ENCODE data around the gene DUSP7. TPM values are rescaled to one million over a fixed set of nuclear protein-coding genes. Genes with fewer than 3 reads are reported as not detected.

Gene DUSP7
- total RNA-seq, 1 donor from 2014 or later: 24.9 TPM

- no peaks in the 10 kb centered on the region for H3K36me3 Mint-ChIP-seq (ENCODE audit: low read depth, unreplicated experiment)
- Histone ChIP-seq H3K9me3 (ENCODE audit: insufficient read depth, low read depth, low read length) (no peaks in the 10 kb centered on the region), H3K79me2 (ENCODE audit: insufficient read depth, low read length) (no peaks in the 10 kb centered on the region), H3K27ac (ENCODE audit: low read depth, low read length) (peak overlapping the region; percentile 96), H3K36me3 (ENCODE audit: insufficient read depth, low read length) (no peaks in the 10 kb centered on the region), H2AFZ (ENCODE audit: low read depth, low read length) (peak overlapping the region; percentile 43), H3K4me1 (ENCODE audit: insufficient read depth, low read length) (peaks cover 61% of the 10 kb centered on the region), H3K4me3 (ENCODE audit: insufficient read depth, low read depth, low read length) (no peak overlapping the region), H4K20me1 (ENCODE audit: insufficient read depth, low read length) (no peaks in the 10 kb centered on the region), H3K27me3 (ENCODE audit: insufficient read depth, low read length) (no peaks in the 10 kb centered on the region), H3K4me2 (ENCODE audit: low read length) (peak overlapping the region; percentile 72), H3K9ac (ENCODE audit: low read length) (peak overlapping the region; percentile 83)
- DNase-seq (ENCODE audit: low read depth): peak; percentile 94
- peaks cover 52% of the 10 kb centered on the region for H3K4me1 Mint-ChIP-seq (ENCODE audit: low read depth, unreplicated experiment)
- TF ChIP-seq CTCF (IDR thresholded peaks at IDR 0.05; ENCODE audit: insufficient read depth, low read depth, low read length): no peak
- TF ChIP-seq EZH2 (IDR thresholded peaks at IDR 0.05; ENCODE audit: insufficient read depth, low read length): no peak
- FAIRE-seq: peak; percentile 92
- peak overlapping the region; percentile 62 for H3K4me3 Mint-ChIP-seq (ENCODE audit: unreplicated experiment)
- peak overlapping the region; percentile 96 for H3K27ac Mint-ChIP-seq (ENCODE audit: unreplicated experiment)
- no peaks in the 10 kb centered on the region for H3K27me3 Mint-ChIP-seq (ENCODE audit: low read depth, unreplicated experiment)
- no peaks in the 10 kb centered on the region for H3K9me3 Mint-ChIP-seq (ENCODE audit: unreplicated experiment)
These were observed 34.0 kb upstream of the DUSP7 start for GRCh38 chr3:52090131-52090932.

- peaks cover 52% of the 10 kb centered on the region for H3K4me1 Mint-ChIP-seq (ENCODE audit: low read depth, unreplicated experiment)
- Histone ChIP-seq H3K79me2 (ENCODE audit: insufficient read depth, low read length) (no peaks in the 10 kb centered on the region), H3K27ac (ENCODE audit: low read depth, low read length) (peak overlapping the region; percentile 96), H3K4me3 (ENCODE audit: insufficient read depth, low read depth, low read length) (no peak overlapping the region), H3K36me3 (ENCODE audit: insufficient read depth, low read length) (no peaks in the 10 kb centered on the region), H3K4me2 (ENCODE audit: low read length) (peak overlapping the region; percentile 72), H3K4me1 (ENCODE audit: insufficient read depth, low read length) (peaks cover 61% of the 10 kb centered on the region), H3K9me3 (ENCODE audit: insufficient read depth, low read depth, low read length) (no peaks in the 10 kb centered on the region), H4K20me1 (ENCODE audit: insufficient read depth, low read length) (no peaks in the 10 kb centered on the region), H3K9ac (ENCODE audit: low read length) (peak overlapping the region; percentile 83), H3K27me3 (ENCODE audit: insufficient read depth, low read length) (no peaks in the 10 kb centered on the region), H2AFZ (ENCODE audit: low read depth, low read length) (peak overlapping the region; percentile 13)
- peak overlapping the region; percentile 96 for H3K27ac Mint-ChIP-seq (ENCODE audit: unreplicated experiment)
- FAIRE-seq (no peak), DNase-seq (ENCODE audit: low read depth) (no peak)
- TF ChIP-seq EZH2 (IDR thresholded peaks at IDR 0.05; ENCODE audit: insufficient read depth, low read length): no peak
- no peak for TF ChIP-seq CTCF (IDR thresholded peaks at IDR 0.05; ENCODE audit: insufficient read depth, low read depth, low read length)
- H3K27me3 Mint-ChIP-seq (ENCODE audit: low read depth, unreplicated experiment): peaks cover 1% of the 10 kb centered on the region
- no peaks in the 10 kb centered on the region for H3K9me3 Mint-ChIP-seq (ENCODE audit: unreplicated experiment)
- no peak overlapping the region for H3K4me3 Mint-ChIP-seq (ENCODE audit: unreplicated experiment)
- no peaks in the 10 kb centered on the region for H3K36me3 Mint-ChIP-seq (ENCODE audit: low read depth, unreplicated experiment)
These were observed 33.3 kb upstream of the DUSP7 start for GRCh38 chr3:52089691-52090090.
